PC-9 (cell line): ENCODE measurements around the gene SRPK2. TPM values are rescaled to one million over a fixed set of nuclear protein-coding genes. Genes with fewer than 3 reads are reported as not detected.

Experiments used
- BruUV-seq: library from RNA; stranded (reverse); fragments of 400-500 nt; replicated peaks from 2 replicates; lab custom pipeline; 2021; lab: Mats Ljungman, UMichigan
- CTCF ChIA-PET: fragments of 300-600 bp; sonication (Branson Sonifier 250); formaldehyde crosslinking; loops from one replicate; lab custom pipeline; 2022; ENCODE audit warnings: antibody characterized with exemption; lab: Charles Lee
- POLR2A ChIA-PET: fragments of 300-600 bp; sonication (Branson Sonifier 250); formaldehyde crosslinking; loops from one replicate; lab custom pipeline; 2022; ENCODE audit warnings: antibody characterized with exemption; ENCODE audit not compliant: unreplicated experiment; lab: Charles Lee
- DNase-seq, 2 experiments: peaks; one replicate each; pipeline versions ENCODE4 v3.0.0 to v3.0.0-alpha.2; 2015 to 2022; ENCODE audit warnings: mixed read lengths in 1 of 2
- H2AFZ ChIP-seq: fragments of 200-600 bp; sonication (generic); 2 replicates; pipeline ENCODE4 v1.8.1; 2017; ENCODE audit warnings: antibody characterized with exemption
- H3F3A ChIP-seq: fragments of 200-600 bp; sonication (generic); 2 replicates; pipeline ENCODE4 v1.8.1; 2017; ENCODE audit warnings: antibody characterized with exemption, mild to moderate bottlenecking, low read depth; ENCODE audit not compliant: insufficient read depth
- H3K27ac ChIP-seq: fragments of 200-600 bp; sonication (generic); 2 replicates; pipeline ENCODE4 v1.6.1; 2016; ENCODE audit warnings: mixed run types
- H3K27me3 ChIP-seq: fragments of 200-600 bp; sonication (generic); 2 replicates; pipeline ENCODE4 v1.6.1; 2016; ENCODE audit warnings: low read depth, mixed run types; ENCODE audit not compliant: insufficient read depth
- H3K36me3 ChIP-seq: fragments of 200-600 bp; sonication (generic); 2 replicates; pipeline ENCODE4 v1.6.1; 2016; ENCODE audit warnings: low read depth, mixed run types
- H3K4me1 ChIP-seq: fragments of 200-600 bp; sonication (generic); replicated peaks from 2 replicates; pipeline ENCODE4 v1.6.1; 2016; ENCODE audit warnings: mixed run types; ENCODE audit not compliant: insufficient read depth
- H3K4me2 ChIP-seq: fragments of 200-600 bp; sonication (generic); 2 replicates; pipeline ENCODE4 v1.6.1; 2017; ENCODE audit warnings: mixed run types
- H3K4me3 ChIP-seq: fragments of 200-600 bp; sonication (generic); 2 replicates; pipeline ENCODE4 v1.6.1; 2016; ENCODE audit warnings: mixed run types
- H3K79me2 ChIP-seq: fragments of 200-600 bp; sonication (generic); 2 replicates; pipeline ENCODE4 v1.6.1; 2017; ENCODE audit warnings: low read depth, mixed run types
- H3K9me2 ChIP-seq: fragments of 200-600 bp; sonication (generic); 2 replicates; pipeline ENCODE4 v1.8.1; 2017; ENCODE audit warnings: mild to moderate bottlenecking; ENCODE audit not compliant: insufficient read depth
- H3K9me3 ChIP-seq: fragments of 200-600 bp; sonication (generic); 2 replicates; pipeline ENCODE4 v1.8.1; 2016; ENCODE audit warnings: low read depth; ENCODE audit not compliant: insufficient read depth
- H4K20me1 ChIP-seq: fragments of 200-600 bp; sonication (generic); 2 replicates; pipeline ENCODE4 v1.8.1; 2017; ENCODE audit not compliant: insufficient read depth
- EZH2 ChIP-seq: fragments of 200-600 bp; sonication (generic); IDR thresholded peaks from 2 replicates; pipeline ENCODE4 v1.8.0; 2017; ENCODE audit warnings: antibody characterized with exemption, low read depth
- intact Hi-C: fragments of 100-400 bp; cut with micrococcal nuclease; formaldehyde crosslinking; loops from one replicate; pipeline ENCODE4 v1.10.0; 2022; ENCODE audit not compliant: unreplicated experiment
- total RNA-seq: library from RNA; stranded (reverse); gene quantifications from 2 replicates; pipeline ENCODE4 v1.2.3, GENCODE V29; 2021
- TF ChIP-seq, protein P1 (sequence below): fragments of 200-600 bp; sonication (generic); conservative IDR thresholded peaks from 2 replicates; pipeline ENCODE4 v1.6.1; 2017; ENCODE audit warnings: mixed run types, antibody characterized with exemption, mild to moderate bottlenecking, moderate library complexity

The SRPK2 gene
- total RNA-seq, 1 experiment from 2014 or later = 60.6 TPM

DNA sequence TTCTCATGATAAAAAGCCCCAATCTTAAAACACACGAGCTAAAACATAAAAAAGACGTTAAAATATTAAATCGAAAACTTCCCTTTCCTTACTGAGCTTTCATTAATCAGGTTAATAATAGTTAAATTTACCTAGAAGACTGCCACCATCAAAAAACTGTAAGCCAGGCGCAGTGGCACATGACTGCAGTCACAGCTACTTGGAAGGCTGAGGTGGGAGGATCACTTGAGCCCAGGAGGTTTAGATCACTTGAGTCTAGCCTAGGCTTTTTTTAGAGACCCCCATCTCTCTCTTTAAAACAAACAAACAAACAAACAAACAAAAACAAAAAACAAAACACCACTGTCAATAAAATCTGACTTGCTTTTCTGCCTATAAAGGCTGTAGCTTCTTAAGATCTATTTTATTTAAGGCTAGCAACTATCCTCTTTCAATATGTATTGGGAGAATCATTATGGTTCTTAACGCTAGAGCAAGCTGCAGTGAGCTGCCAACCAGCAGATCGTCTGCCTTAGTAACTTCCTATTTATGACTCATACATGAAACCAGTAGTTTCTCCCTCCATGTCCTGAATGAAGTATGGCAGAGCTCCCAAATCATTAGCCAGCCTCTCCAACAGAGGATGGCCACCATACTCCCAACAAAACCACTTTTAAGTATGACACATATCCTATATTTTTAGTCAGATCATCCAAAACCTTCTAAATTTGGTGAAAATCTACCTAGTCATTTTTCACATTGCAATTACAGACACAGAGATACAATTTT is 163.7 kb downstream of the SRPK2 start:
- Histone ChIP-seq H3K27me3 (no peaks in the 10 kb centered on the region), H3K4me1 (peaks cover 18% of the 10 kb centered on the region), H3K27ac (peak overlapping the region; percentile 77), H3K9me2 (no peaks in the 10 kb centered on the region), H2AFZ (no peak overlapping the region), H3F3A (peaks cover 12% of the 10 kb centered on the region), H3K4me3 (no peak overlapping the region), H3K4me2 (peak overlapping the region; percentile 21; the same call in 1 of the 2 replicates), H3K79me2 (peaks cover 42% of the 10 kb centered on the region), H3K36me3 (no peaks in the 10 kb centered on the region), H4K20me1 (no peaks in the 10 kb centered on the region), H3K9me3 (no peaks in the 10 kb centered on the region)
- DNase-seq = peak; percentile 38 to 77
- TSS peak; percentile 60 for BruUV-seq
- TF ChIP-seq, protein P1, sequence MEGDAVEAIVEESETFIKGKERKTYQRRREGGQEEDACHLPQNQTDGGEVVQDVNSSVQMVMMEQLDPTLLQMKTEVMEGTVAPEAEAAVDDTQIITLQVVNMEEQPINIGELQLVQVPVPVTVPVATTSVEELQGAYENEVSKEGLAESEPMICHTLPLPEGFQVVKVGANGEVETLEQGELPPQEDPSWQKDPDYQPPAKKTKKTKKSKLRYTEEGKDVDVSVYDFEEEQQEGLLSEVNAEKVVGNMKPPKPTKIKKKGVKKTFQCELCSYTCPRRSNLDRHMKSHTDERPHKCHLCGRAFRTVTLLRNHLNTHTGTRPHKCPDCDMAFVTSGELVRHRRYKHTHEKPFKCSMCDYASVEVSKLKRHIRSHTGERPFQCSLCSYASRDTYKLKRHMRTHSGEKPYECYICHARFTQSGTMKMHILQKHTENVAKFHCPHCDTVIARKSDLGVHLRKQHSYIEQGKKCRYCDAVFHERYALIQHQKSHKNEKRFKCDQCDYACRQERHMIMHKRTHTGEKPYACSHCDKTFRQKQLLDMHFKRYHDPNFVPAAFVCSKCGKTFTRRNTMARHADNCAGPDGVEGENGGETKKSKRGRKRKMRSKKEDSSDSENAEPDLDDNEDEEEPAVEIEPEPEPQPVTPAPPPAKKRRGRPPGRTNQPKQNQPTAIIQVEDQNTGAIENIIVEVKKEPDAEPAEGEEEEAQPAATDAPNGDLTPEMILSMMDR = no peak
- no peak for TF ChIP-seq EZH2
- POLR2A ChIA-PET = interaction anchor here (0.6 to 0.7 kb wide), 2 partner anchors 81 to 1356 kb away, joined by 3 to 5 read pairs; no protein-coding TSS in a partner anchor
- CTCF ChIA-PET = no interaction called here
- intact Hi-C loops = no loop called here

DNA sequence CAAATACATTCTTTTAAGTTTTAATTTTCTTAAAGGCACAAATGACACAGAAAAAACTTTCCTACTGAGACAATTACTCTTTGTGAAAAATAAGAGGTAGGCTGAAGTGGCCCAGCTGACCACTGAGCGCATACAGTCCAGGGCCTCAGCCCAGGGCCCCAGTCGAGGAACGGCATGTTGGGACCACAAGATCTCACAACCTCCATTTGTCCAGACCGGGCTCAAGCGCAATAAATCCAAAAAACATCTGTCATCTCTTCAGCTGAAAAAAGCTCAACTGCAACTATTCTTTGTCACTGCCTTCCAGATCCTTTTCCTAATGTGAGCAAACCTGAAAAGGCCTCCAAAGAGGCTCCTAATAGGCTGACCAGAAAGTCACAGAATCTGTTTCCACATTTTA is 165.8 kb downstream of the SRPK2 start:
- DNase-seq = no peak
- no peak overlapping the region for H3K4me3 ChIP-seq
- H3F3A ChIP-seq = peaks cover 25% of the 10 kb centered on the region
- H4K20me1 ChIP-seq = no peaks in the 10 kb centered on the region
- BruUV-seq = no TSS peak
- no peaks in the 10 kb centered on the region for H3K9me2 ChIP-seq
- H3K36me3 ChIP-seq = no peaks in the 10 kb centered on the region
- H3K4me1 ChIP-seq = peaks cover 40% of the 10 kb centered on the region
- no peak overlapping the region for H3K27ac ChIP-seq
- no peak overlapping the region for H3K4me2 ChIP-seq
- ChIA-PET CTCF (no interaction called here), POLR2A (no interaction called here)
- intact Hi-C loops = no loop called here
- H3K9me3 ChIP-seq = no peaks in the 10 kb centered on the region
- H3K27me3 ChIP-seq = no peaks in the 10 kb centered on the region
- peaks cover 52% of the 10 kb centered on the region for H3K79me2 ChIP-seq
- no peak overlapping the region for H2AFZ ChIP-seq
- TF ChIP-seq EZH2 = no peak
- TF ChIP-seq, protein P1 = no peak

DNA sequence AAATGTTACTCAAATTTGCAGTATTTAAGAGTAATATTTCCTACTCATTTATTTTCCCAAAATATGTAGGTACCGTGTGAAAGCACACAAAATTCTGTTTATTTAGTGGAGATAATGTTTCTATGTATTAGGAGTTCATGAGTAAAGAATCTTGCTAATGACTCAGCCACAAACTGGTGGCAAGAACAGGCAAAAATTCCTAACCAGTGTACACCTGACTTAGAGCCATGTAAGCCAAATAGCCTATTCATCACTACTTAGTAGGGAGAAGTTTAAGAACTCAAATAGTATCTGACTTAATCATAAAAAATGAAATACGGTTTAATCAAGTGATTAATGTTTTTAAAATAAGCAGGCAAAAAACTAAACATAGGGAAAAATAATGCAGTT is 169.0 kb downstream of the SRPK2 start:
- Histone ChIP-seq H3K27me3 (no peaks in the 10 kb centered on the region), H3K36me3 (no peaks in the 10 kb centered on the region), H3K79me2 (peaks cover 68% of the 10 kb centered on the region), H3K4me1 (peaks cover 42% of the 10 kb centered on the region), H3K9me3 (no peaks in the 10 kb centered on the region), H3K27ac (peak overlapping the region; percentile 80), H2AFZ (no peak overlapping the region), H3K9me2 (no peaks in the 10 kb centered on the region), H3K4me3 (no peak overlapping the region), H3K4me2 (peak overlapping the region; percentile 26), H4K20me1 (no peaks in the 10 kb centered on the region), H3F3A (peaks cover 24% of the 10 kb centered on the region)
- no peak for TF ChIP-seq EZH2
- TF ChIP-seq, protein P1 = no peak
- CTCF ChIA-PET = no interaction called here
- intact Hi-C loops = loop anchor here (5.0 kb wide), 1 partner anchor 48 kb away; no protein-coding TSS in a partner anchor
- BruUV-seq = no TSS peak
- DNase-seq = peak; percentile 26 to 96
- POLR2A ChIA-PET = no interaction called here
